ENCODE measurements around the gene MYO1H.

MYO1H gene

GRCh38 chr12:109475121-109475520, 127.4 kb downstream of the MYO1H start:
- no peak for DNase-seq

- no peak for DNase-seq
Measured at GRCh38 chr12:109475993-109476806, 128.5 kb downstream of the MYO1H start.

GRCh38 chr12:109476807-109477184, 129.1 kb downstream of the MYO1H start:
- DNase-seq, result no peak

- peak; percentile 78 for DNase-seq
Measured at GRCh38 chr12:109477185-109477962, 129.7 kb downstream of the MYO1H start, which contains the start of the genes KCTD10 and UBE3B. Gene KCTD10, minus strand, starts transcription at chr12:109477300. Its CDS starts 38 bp downstream, at chr12:109477262. Gene UBE3B, plus strand, starts transcription at chr12:109477634. Its CDS starts 5,918 bp downstream, at chr12:109483552.

GRCh38 chr12:109477963-109478315, 130.2 kb downstream of the MYO1H start:
- DNase-seq, result no peak

- no peak for DNase-seq
Measured at GRCh38 chr12:109479761-109480160, 132.1 kb downstream of the MYO1H start.

GRCh38 chr12:109480356-109480755, 132.7 kb downstream of the MYO1H start:
- no peak for DNase-seq

GRCh38 chr12:109481863-109482262, 134.2 kb downstream of the MYO1H start:
- DNase-seq, result no peak

- DNase-seq, result no peak
Measured at GRCh38 chr12:109482491-109482890, 134.8 kb downstream of the MYO1H start.

GRCh38 chr12:109482894-109483293, 135.2 kb downstream of the MYO1H start:
- no peak for DNase-seq

- DNase-seq, result no peak
Measured at GRCh38 chr12:109483346-109483745, 135.6 kb downstream of the MYO1H start.

GRCh38 chr12:109485201-109485600, 137.5 kb downstream of the MYO1H start:
- no peak for DNase-seq

- DNase-seq, result no peak
Measured at GRCh38 chr12:109487181-109488050, 139.7 kb downstream of the MYO1H start.

GRCh38 chr12:109488051-109488665, 140.5 kb downstream of the MYO1H start:
- no peak for DNase-seq

- DNase-seq, result no peak
Measured at GRCh38 chr12:109489016-109489954, 141.6 kb downstream of the MYO1H start.

GRCh38 chr12:109489955-109490565, 142.4 kb downstream of the MYO1H start:
- DNase-seq, result no peak

- DNase-seq, result no peak
Measured at GRCh38 chr12:109491671-109492070, 144.0 kb downstream of the MYO1H start.

GRCh38 chr12:109492371-109492770, 144.7 kb downstream of the MYO1H start:
- no peak for DNase-seq

GRCh38 chr12:109493090-109493489, 145.4 kb downstream of the MYO1H start:
- no peak for DNase-seq

- DNase-seq, result no peak
Measured at GRCh38 chr12:109493938-109494337, 146.2 kb downstream of the MYO1H start.

GRCh38 chr12:109494348-109494881, 146.7 kb downstream of the MYO1H start:
- DNase-seq, result no peak

Data from NCI-H1092 treated with DMSO at 0.1 percent for 48 hours (cell line).